ENCODE results near the gene CCT7. TPM values are rescaled to one million over a fixed set of nuclear protein-coding genes. Genes with fewer than 3 reads are reported as not detected.

CCT7 gene
- total RNA-seq, 1 donor: 196 TPM

- H3K4me3 ChIP-seq (ENCODE audit: low read depth, low read length): no peak overlapping the region
- TF ChIP-seq, protein P1, sequence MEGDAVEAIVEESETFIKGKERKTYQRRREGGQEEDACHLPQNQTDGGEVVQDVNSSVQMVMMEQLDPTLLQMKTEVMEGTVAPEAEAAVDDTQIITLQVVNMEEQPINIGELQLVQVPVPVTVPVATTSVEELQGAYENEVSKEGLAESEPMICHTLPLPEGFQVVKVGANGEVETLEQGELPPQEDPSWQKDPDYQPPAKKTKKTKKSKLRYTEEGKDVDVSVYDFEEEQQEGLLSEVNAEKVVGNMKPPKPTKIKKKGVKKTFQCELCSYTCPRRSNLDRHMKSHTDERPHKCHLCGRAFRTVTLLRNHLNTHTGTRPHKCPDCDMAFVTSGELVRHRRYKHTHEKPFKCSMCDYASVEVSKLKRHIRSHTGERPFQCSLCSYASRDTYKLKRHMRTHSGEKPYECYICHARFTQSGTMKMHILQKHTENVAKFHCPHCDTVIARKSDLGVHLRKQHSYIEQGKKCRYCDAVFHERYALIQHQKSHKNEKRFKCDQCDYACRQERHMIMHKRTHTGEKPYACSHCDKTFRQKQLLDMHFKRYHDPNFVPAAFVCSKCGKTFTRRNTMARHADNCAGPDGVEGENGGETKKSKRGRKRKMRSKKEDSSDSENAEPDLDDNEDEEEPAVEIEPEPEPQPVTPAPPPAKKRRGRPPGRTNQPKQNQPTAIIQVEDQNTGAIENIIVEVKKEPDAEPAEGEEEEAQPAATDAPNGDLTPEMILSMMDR (IDR thresholded peaks at IDR 0.05; ENCODE audit: insufficient read depth, low read length): no peak
- DNase-seq (ENCODE audit: low read depth): no peak
Observed at GRCh38 chr2:73203055-73203681, 30.9 kb upstream of the CCT7 start.

- TF ChIP-seq, protein P1 (IDR thresholded peaks at IDR 0.05; ENCODE audit: insufficient read depth, low read length): no peak
- H3K4me3 ChIP-seq (ENCODE audit: low read depth, low read length): no peak overlapping the region
- no peak for DNase-seq (ENCODE audit: low read depth)
Observed at GRCh38 chr2:73205611-73206010, 28.5 kb upstream of the CCT7 start.

DNA sequence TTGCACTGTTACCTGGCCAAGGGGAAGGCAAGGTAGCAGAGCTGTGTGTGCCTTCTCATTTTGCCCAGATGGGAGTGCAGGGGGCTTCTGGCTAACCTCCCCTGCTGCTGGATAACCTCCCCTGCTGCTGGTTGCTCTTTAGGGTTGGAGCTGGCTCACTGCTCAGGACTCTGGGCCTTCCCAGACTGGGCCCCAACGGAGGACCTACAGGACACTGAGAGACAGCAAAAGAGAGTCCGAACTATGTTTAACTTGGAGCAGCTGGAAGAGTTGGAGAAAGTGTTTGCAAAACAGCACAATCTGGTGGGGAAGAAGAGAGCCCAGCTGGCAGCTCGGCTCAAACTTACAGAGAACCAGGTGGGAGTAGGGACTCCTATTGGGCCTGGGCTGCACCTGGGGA, 25.9 kb upstream of the CCT7 start:
- no peak overlapping the region for H3K4me3 ChIP-seq (ENCODE audit: low read depth, low read length)
- no peak for DNase-seq (ENCODE audit: low read depth)
- TF ChIP-seq, protein P1 (IDR thresholded peaks at IDR 0.05; ENCODE audit: insufficient read depth, low read length): no peak

DNA sequence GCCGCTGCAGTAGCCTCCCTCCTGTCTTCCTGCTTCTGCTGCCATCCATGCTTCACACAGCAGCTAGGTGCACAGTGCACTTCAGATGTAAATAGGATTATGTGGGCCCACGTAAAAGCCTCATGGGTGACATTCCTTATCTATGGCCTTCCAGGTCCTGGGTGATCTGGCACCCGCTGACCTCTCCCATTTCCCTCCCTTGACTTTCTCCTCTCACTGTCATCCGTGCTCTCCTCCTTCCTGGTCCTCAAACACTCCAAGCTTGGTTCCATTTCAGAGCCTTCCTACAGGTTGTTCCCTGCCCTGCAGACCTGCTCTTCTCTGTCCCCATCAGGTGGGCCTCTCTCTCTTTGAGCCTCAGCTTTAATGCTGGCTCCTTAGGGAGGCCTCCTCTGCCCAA, 24.1 kb upstream of the CCT7 start:
- no peak for DNase-seq (ENCODE audit: low read depth)
- no peak overlapping the region for H3K4me3 ChIP-seq (ENCODE audit: low read depth, low read length)
- TF ChIP-seq, protein P1 (IDR thresholded peaks at IDR 0.05; ENCODE audit: insufficient read depth, low read length): no peak

- H3K4me3 ChIP-seq (ENCODE audit: low read depth, low read length): no peak overlapping the region
- TF ChIP-seq, protein P1 (IDR thresholded peaks at IDR 0.05; ENCODE audit: insufficient read depth, low read length): no peak
- DNase-seq (ENCODE audit: low read depth): no peak
Observed at GRCh38 chr2:73210696-73211095, 23.4 kb upstream of the CCT7 start.

GRCh38 chr2:73212098-73212447, 22.0 kb upstream of the CCT7 start:
- no peak overlapping the region for H3K4me3 ChIP-seq (ENCODE audit: low read depth, low read length)
- TF ChIP-seq, protein P1 (IDR thresholded peaks at IDR 0.05; ENCODE audit: insufficient read depth, low read length): no peak
- no peak for DNase-seq (ENCODE audit: low read depth)

All from fibroblast of the aortic adventitia (primary cell).